HUDEP-2 (cell line): ENCODE measurements around the gene BAIAP3.
A peak's percentile ranks its signal among the peaks of the same experiment; 100 is the strongest.

Experiments
- DNase-seq, 76 experiments: peaks; one replicate each; lab custom pipeline; 2025; ENCODE audit not compliant: unreplicated experiment in 76 of 76; lab: John Stamatoyannopoulos, UW

Gene BAIAP3

GRCh38 chr16:1330260-1330914 is 3.1 kb upstream of the BAIAP3 start:
- DNase-seq: peak in 5 of 76 experiments; percentile 5 to 45 (median 11)

- DNase-seq: no peak
Measured at GRCh38 chr16:1330931-1331711, 2.3 kb upstream of the BAIAP3 start.

GRCh38 chr16:1331712-1332617 is 1.5 kb upstream of the BAIAP3 start:
- peak in 31 of 76 experiments; percentile 9 to 72 (median 40) for DNase-seq

- no peak for DNase-seq
Measured at GRCh38 chr16:1332618-1333148, 762 bp upstream of the BAIAP3 start.

GRCh38 chr16:1333854-1334700 is 632 bp downstream of the BAIAP3 start:
- DNase-seq: no peak

- no peak for DNase-seq
Measured at GRCh38 chr16:1334739-1335138, 1.3 kb downstream of the BAIAP3 start.

- no peak for DNase-seq
Measured at GRCh38 chr16:1335211-1335971, 1.9 kb downstream of the BAIAP3 start.

GRCh38 chr16:1335996-1336395 is 2.6 kb downstream of the BAIAP3 start:
- no peak for DNase-seq

- no peak for DNase-seq
Measured at GRCh38 chr16:1336619-1337018, 3.2 kb downstream of the BAIAP3 start.

GRCh38 chr16:1337486-1337885 is 4.0 kb downstream of the BAIAP3 start:
- DNase-seq: no peak

GRCh38 chr16:1338119-1338730 is 4.8 kb downstream of the BAIAP3 start:
- peak in 10 of 76 experiments; percentile 3 to 26 (median 19) for DNase-seq

GRCh38 chr16:1338855-1339675 is 5.6 kb downstream of the BAIAP3 start:
- DNase-seq: no peak

- DNase-seq: no peak
Measured at GRCh38 chr16:1340730-1341494, 7.5 kb downstream of the BAIAP3 start.

GRCh38 chr16:1341495-1342420 is 8.3 kb downstream of the BAIAP3 start:
- no peak for DNase-seq

- DNase-seq: peak in 75 of 76 experiments; percentile 61 to 99 (median 97)
Measured at GRCh38 chr16:1342526-1343427, 9.3 kb downstream of the BAIAP3 start.
